ENCODE measurements around the gene BICRA.
A peak's percentile ranks its signal among the peaks of the same experiment; 100 is the strongest.
"Not testable (repeated sequence)": the region's sequence is repeated elsewhere in the genome, so short reads cannot be mapped to it uniquely, and the experiment has no call there.

Gene BICRA

GRCh38 chr19:47661161-47661560 lies 52.2 kb downstream of the BICRA start:
- H3K27ac ChIP-seq (ENCODE audit: poor library complexity, severe bottlenecking), result peak overlapping the region; percentile 93
- no peak overlapping the region for H3K4me3 ChIP-seq (ENCODE audit: severe bottlenecking)
- no peaks in the 10 kb centered on the region; the same call in 1 of the 2 replicates for H3K36me3 ChIP-seq (ENCODE audit: low read depth)
- TF ChIP-seq CTCF (IDR thresholded peaks at IDR 0.05; ENCODE audit: poor library complexity, severe bottlenecking), result no peak
- H3K4me1 ChIP-seq (ENCODE audit: insufficient read depth, poor library complexity, severe bottlenecking), result peaks cover 55% of the 10 kb centered on the region
- DNase-seq (ENCODE audit: low spot score) (no peak), ATAC-seq (ENCODE audit: low read depth) (no peak)
- no peaks in the 10 kb centered on the region for H3K9me3 ChIP-seq (ENCODE audit: severe bottlenecking)
- no peaks in the 10 kb centered on the region for H3K27me3 ChIP-seq (ENCODE audit: insufficient read depth, poor library complexity, severe bottlenecking)

- ATAC-seq (ENCODE audit: low read depth) (no peak), DNase-seq (ENCODE audit: low spot score) (no peak)
- no peaks in the 10 kb centered on the region; the same call in 1 of the 2 replicates for H3K36me3 ChIP-seq (ENCODE audit: low read depth)
- H3K27me3 ChIP-seq (ENCODE audit: insufficient read depth, poor library complexity, severe bottlenecking), result no peaks in the 10 kb centered on the region
- no peak overlapping the region for H3K4me3 ChIP-seq (ENCODE audit: severe bottlenecking)
- H3K27ac ChIP-seq (ENCODE audit: poor library complexity, severe bottlenecking), result peak overlapping the region; percentile 93
- no peaks in the 10 kb centered on the region for H3K9me3 ChIP-seq (ENCODE audit: severe bottlenecking)
- no peak for TF ChIP-seq CTCF (IDR thresholded peaks at IDR 0.05; ENCODE audit: poor library complexity, severe bottlenecking)
- H3K4me1 ChIP-seq (ENCODE audit: insufficient read depth, poor library complexity, severe bottlenecking), result peaks cover 56% of the 10 kb centered on the region
These were observed 52.7 kb downstream of the BICRA start for GRCh38 chr19:47661611-47662010.

- peak; percentile 63 for ATAC-seq (ENCODE audit: low read depth)
- H3K4me3 ChIP-seq (ENCODE audit: severe bottlenecking), result no peak overlapping the region
These were observed 54.5 kb downstream of the BICRA start for GRCh38 chr19:47663435-47663910.

GRCh38 chr19:47663911-47664771 lies 55.2 kb downstream of the BICRA start:
- ATAC-seq (ENCODE audit: low read depth), result peak; percentile 47
- TF ChIP-seq CTCF (IDR thresholded peaks at IDR 0.05; ENCODE audit: poor library complexity, severe bottlenecking), result no peak

More at GRCh38 chr19:47663435-47663910, 54.5 kb downstream of the BICRA start:
- no peak for DNase-seq (ENCODE audit: low spot score)
- H3K27me3 ChIP-seq (ENCODE audit: insufficient read depth, poor library complexity, severe bottlenecking), result no peaks in the 10 kb centered on the region
- peak overlapping the region; percentile 93 for H3K27ac ChIP-seq (ENCODE audit: poor library complexity, severe bottlenecking)
- no peaks in the 10 kb centered on the region for H3K9me3 ChIP-seq (ENCODE audit: severe bottlenecking)
- TF ChIP-seq CTCF (IDR thresholded peaks at IDR 0.05; ENCODE audit: poor library complexity, severe bottlenecking), result no peak
- H3K36me3 ChIP-seq (ENCODE audit: low read depth), result no peaks in the 10 kb centered on the region; the same call in 1 of the 2 replicates
- H3K4me1 ChIP-seq (ENCODE audit: insufficient read depth, poor library complexity, severe bottlenecking), result peaks cover 71% of the 10 kb centered on the region

GRCh38 chr19:47668556-47668955 lies 59.6 kb downstream of the BICRA start:
- H3K27ac ChIP-seq (ENCODE audit: poor library complexity, severe bottlenecking), result peak overlapping the region; percentile 93
- DNase-seq (ENCODE audit: low spot score); H3K9me3 ChIP-seq (ENCODE audit: severe bottlenecking); H3K27me3 ChIP-seq (ENCODE audit: insufficient read depth, poor library complexity, severe bottlenecking); H3K4me3 ChIP-seq (ENCODE audit: severe bottlenecking); ATAC-seq (ENCODE audit: low read depth); H3K36me3 ChIP-seq (ENCODE audit: low read depth): not testable (repeated sequence)
- peaks cover 34% of the 10 kb centered on the region for H3K4me1 ChIP-seq (ENCODE audit: insufficient read depth, poor library complexity, severe bottlenecking)

More at GRCh38 chr19:47663911-47664771, 55.2 kb downstream of the BICRA start:
- Histone ChIP-seq H3K4me3 (ENCODE audit: severe bottlenecking) (no peak overlapping the region), H3K36me3 (ENCODE audit: low read depth) (no peaks in the 10 kb centered on the region; the same call in 1 of the 2 replicates), H3K9me3 (ENCODE audit: severe bottlenecking) (no peaks in the 10 kb centered on the region), H3K27ac (ENCODE audit: poor library complexity, severe bottlenecking) (peak overlapping the region; percentile 93), H3K27me3 (ENCODE audit: insufficient read depth, poor library complexity, severe bottlenecking) (no peaks in the 10 kb centered on the region), H3K4me1 (ENCODE audit: insufficient read depth, poor library complexity, severe bottlenecking) (peaks cover 71% of the 10 kb centered on the region)
- no peak for DNase-seq (ENCODE audit: low spot score)

Measured in RWPE2 (cell line).